WTC11 (cell line): ENCODE results near the gene PLEKHH3. TPM values are rescaled to one million over a fixed set of nuclear protein-coding genes. Genes with fewer than 3 reads are reported as not detected.

Experiments
- ATAC-seq: fragments of 200-7000 bp; cut with Tn5 transposase; 2 replicates; pipeline ENCODE4 v1.10.0; 2021; ENCODE audit warnings: mild to moderate bottlenecking, moderate library complexity
- CTCF ChIA-PET: fragments of 300-600 bp; sonication (Branson Sonifier 250); formaldehyde crosslinking; loops from one replicate; lab custom pipeline; 2021; ENCODE audit warnings: antibody characterized with exemption; lab: Charles Lee
- POLR2A ChIA-PET: fragments of 350-600 bp; sonication (Branson Sonifier 250); formaldehyde crosslinking; loops from one replicate; lab custom pipeline; 2021; ENCODE audit warnings: antibody characterized with exemption; lab: Charles Lee
- DNase-seq: peaks from one replicate; pipeline ENCODE4 v3.0.0; 2021; ENCODE audit warnings: low spot score
- H3K27ac Mint-ChIP-seq: 2 replicates; pipeline ENCODE4 v1.8.0; 2021; ENCODE audit warnings: mixed read lengths
- H3K27me3 Mint-ChIP-seq: 2 replicates; pipeline ENCODE4 v1.8.0; 2021; ENCODE audit warnings: low read depth, mild to moderate bottlenecking, moderate library complexity, mixed read lengths
- H3K36me3 Mint-ChIP-seq: 2 replicates; pipeline ENCODE4 v1.8.0; 2021; ENCODE audit warnings: mixed read lengths
- H3K4me1 Mint-ChIP-seq: 2 replicates; pipeline ENCODE4 v1.8.0; 2022; ENCODE audit warnings: mixed read lengths
- H3K4me3 Mint-ChIP-seq: 2 replicates; pipeline ENCODE4 v1.8.0; 2021; ENCODE audit warnings: mild to moderate bottlenecking, moderate library complexity, mixed read lengths
- H3K9me3 Mint-ChIP-seq: 2 replicates; pipeline ENCODE4 v1.8.0; 2021; ENCODE audit warnings: mixed read lengths
- ARID4B ChIP-seq: sonication (generic); formaldehyde crosslinking; IDR thresholded peaks from 2 replicates; pipeline ENCODE4 v1.8.0; 2023; ENCODE audit warnings: missing genetic modification reagents, mild to moderate bottlenecking, borderline replicate concordance
- ATF1 ChIP-seq: sonication (generic); formaldehyde crosslinking; IDR thresholded peaks from 2 replicates; pipeline ENCODE4 v1.8.1; 2023; ENCODE audit warnings: mild to moderate bottlenecking, moderate library complexity, missing genetic modification reagents
- ATF2 ChIP-seq: sonication (generic); formaldehyde crosslinking; IDR thresholded peaks from 2 replicates; pipeline ENCODE4 v1.8.1; 2022; ENCODE audit warnings: low read depth, missing genetic modification reagents, borderline replicate concordance
- FOXK1 ChIP-seq: sonication (generic); formaldehyde crosslinking; IDR thresholded peaks from 2 replicates; pipeline ENCODE4 v1.8.0; 2022; ENCODE audit warnings: mild to moderate bottlenecking, moderate library complexity, missing genetic modification reagents
- GTF2I ChIP-seq: fragments of 250-450 bp; sonication (Bioruptor Pico); conservative IDR thresholded peaks from 2 replicates; pipeline ENCODE4 v1.4.0; 2021; ENCODE audit warnings: mild to moderate bottlenecking
- HMGA2 ChIP-seq: fragments of 250-450 bp; sonication (Bioruptor Pico); IDR thresholded peaks from 2 replicates; pipeline ENCODE4 v1.4.0; 2021; ENCODE audit warnings: mild to moderate bottlenecking, moderate library complexity
- HMGXB4 ChIP-seq: sonication (generic); formaldehyde crosslinking; IDR thresholded peaks from 2 replicates; pipeline ENCODE4 v1.8.1; 2023; ENCODE audit warnings: mild to moderate bottlenecking, moderate library complexity, missing genetic modification reagents
- NFATC4 ChIP-seq: fragments of 250-450 bp; sonication (Bioruptor Pico); IDR thresholded peaks from 2 replicates; pipeline ENCODE4 v1.9.0; 2021; ENCODE audit warnings: mild to moderate bottlenecking
- NFYB ChIP-seq: sonication (generic); formaldehyde crosslinking; conservative IDR thresholded peaks from 2 replicates; pipeline ENCODE4 v1.8.0; 2022; ENCODE audit warnings: low read depth, missing genetic modification reagents
- PREB ChIP-seq: sonication (generic); formaldehyde crosslinking; IDR thresholded peaks from 2 replicates; pipeline ENCODE4 v1.8.1; 2022; ENCODE audit warnings: mild to moderate bottlenecking, missing genetic modification reagents, moderate library complexity, borderline replicate concordance
- PRRX2 ChIP-seq: fragments of 250-450 bp; sonication (Bioruptor Pico); IDR thresholded peaks from 2 replicates; pipeline ENCODE4 v1.8.0; 2021; ENCODE audit warnings: mild to moderate bottlenecking
- SMAD3 ChIP-seq: sonication (generic); formaldehyde crosslinking; IDR thresholded peaks from 2 replicates; pipeline ENCODE4 v1.8.0; 2022; ENCODE audit warnings: missing genetic modification reagents, mild to moderate bottlenecking, borderline replicate concordance
- SOX15 ChIP-seq: fragments of 250-450 bp; sonication (Bioruptor Pico); IDR thresholded peaks from 2 replicates; pipeline ENCODE4 v1.9.0; 2021; ENCODE audit warnings: mild to moderate bottlenecking
- USF2 ChIP-seq: sonication (generic); formaldehyde crosslinking; IDR thresholded peaks from 2 replicates; pipeline ENCODE4 v1.8.1; 2023; ENCODE audit warnings: mild to moderate bottlenecking, missing genetic modification reagents, moderate library complexity
- ZNF138 ChIP-seq: sonication (generic); formaldehyde crosslinking; conservative IDR thresholded peaks from 2 replicates; pipeline ENCODE4 v1.8.1; 2022; ENCODE audit warnings: mild to moderate bottlenecking, moderate library complexity, missing genetic modification reagents
- ZNF219 ChIP-seq: sonication (generic); formaldehyde crosslinking; IDR thresholded peaks from 2 replicates; pipeline ENCODE4 v1.8.0; 2023; ENCODE audit warnings: missing genetic modification reagents, mild to moderate bottlenecking, borderline replicate concordance
- ZNF416 ChIP-seq: fragments of 250-450 bp; sonication (Bioruptor Pico); IDR thresholded peaks from 2 replicates; pipeline ENCODE4 v1.9.0; 2021; ENCODE audit warnings: mild to moderate bottlenecking, inconsistent platforms
- total RNA-seq: library from RNA; stranded (reverse); gene quantifications from 3 replicates; pipeline ENCODE4 v1.2.3, GENCODE V29; 2021

The PLEKHH3 gene
- total RNA-seq, 1 experiment from 2014 or later = 40.2 TPM

GRCh38 chr17:42700586-42701289, 23.9 kb upstream of the PLEKHH3 start:
- Mint-ChIP-seq H3K4me1 (peaks cover 2% of the 10 kb centered on the region; the same call in 1 of the 2 replicates), H3K36me3 (peaks cover 29% of the 10 kb centered on the region), H3K9me3 (no peaks in the 10 kb centered on the region), H3K27me3 (no peaks in the 10 kb centered on the region), H3K4me3 (no peak overlapping the region)
- no peak for ATAC-seq
- ChIA-PET CTCF (interaction anchor here (0.8 to 4.0 kb wide), 5 partner anchors 17 to 123 kb away, joined by 3 to 17 read pairs (median 5); partner anchors contain the start of gene PSMC3IP), POLR2A (interaction anchor here (1.0 kb wide), 1 partner anchor 17 kb away, joined by 3 read pairs; no protein-coding TSS in a partner anchor)
- TF ChIP-seq SMAD3 (CRISPR knock-in tag) = no peak
- TF ChIP-seq PRRX2 (CRISPR knock-in tag) = no peak
- no peak for TF ChIP-seq NFATC4
- TF ChIP-seq HMGA2 (CRISPR knock-in tag) = no peak
- TF ChIP-seq, all 79 proteins: peak for 0
- no peak overlapping the region for H3K27ac Mint-ChIP-seq
- no peak for DNase-seq

- TF ChIP-seq SOX15 (CRISPR knock-in tag) (no peak), ZNF416 (no peak), ARID4B (CRISPR knock-in tag) (no peak), ZNF219 (CRISPR knock-in tag) (no peak), PREB (CRISPR knock-in tag) (no peak), HMGXB4 (CRISPR knock-in tag) (no peak), ZNF138 (CRISPR knock-in tag) (no peak), GTF2I (no peak), NFYB (CRISPR knock-in tag) (no peak), USF2 (CRISPR knock-in tag) (no peak), ATF2 (CRISPR knock-in tag) (no peak), FOXK1 (CRISPR knock-in tag) (no peak), ATF1 (no peak)
- DNase-seq (no peak), ATAC-seq (no peak)
- CTCF ChIA-PET = interaction anchor here (1.5 to 2.1 kb wide), 3 partner anchors 19 to 121 kb away, joined by 6 to 7 read pairs (median 6); no protein-coding TSS in a partner anchor
- H3K27ac Mint-ChIP-seq = 0 out of 2 replicates have a peak overlapping the region, but pooled peaks have one; percentile 83
- no peak overlapping the region for H3K4me3 Mint-ChIP-seq
- H3K27me3 Mint-ChIP-seq = no peaks in the 10 kb centered on the region
- H3K36me3 Mint-ChIP-seq = peaks cover 21% of the 10 kb centered on the region
- H3K9me3 Mint-ChIP-seq = no peaks in the 10 kb centered on the region
- peaks cover 2% of the 10 kb centered on the region; the same call in 1 of the 2 replicates for H3K4me1 Mint-ChIP-seq
- POLR2A ChIA-PET = interaction anchor here (0.9 to 1.2 kb wide), 2 partner anchors 12 to 16 kb away, joined by 3 read pairs; no protein-coding TSS in a partner anchor
Measured at GRCh38 chr17:42699415-42699740, 22.6 kb upstream of the PLEKHH3 start.
